HG02571 (cell line): ENCODE measurements around the gene CDRT4.

Source experiments
- ATAC-seq: cut with Tn5 transposase; IDR thresholded peaks from one replicate; pipeline ENCODE4 v1.9.1; 2021; ENCODE audit warnings: mild to moderate bottlenecking, moderate library complexity; ENCODE audit not compliant: unreplicated experiment

CDRT4 gene

GRCh38 chr17:15436473-15437302, 30.7 kb downstream of the CDRT4 start:
- ATAC-seq: no peak

- ATAC-seq: no peak
Measured at GRCh38 chr17:15434956-15435355, 32.5 kb downstream of the CDRT4 start.

DNA sequence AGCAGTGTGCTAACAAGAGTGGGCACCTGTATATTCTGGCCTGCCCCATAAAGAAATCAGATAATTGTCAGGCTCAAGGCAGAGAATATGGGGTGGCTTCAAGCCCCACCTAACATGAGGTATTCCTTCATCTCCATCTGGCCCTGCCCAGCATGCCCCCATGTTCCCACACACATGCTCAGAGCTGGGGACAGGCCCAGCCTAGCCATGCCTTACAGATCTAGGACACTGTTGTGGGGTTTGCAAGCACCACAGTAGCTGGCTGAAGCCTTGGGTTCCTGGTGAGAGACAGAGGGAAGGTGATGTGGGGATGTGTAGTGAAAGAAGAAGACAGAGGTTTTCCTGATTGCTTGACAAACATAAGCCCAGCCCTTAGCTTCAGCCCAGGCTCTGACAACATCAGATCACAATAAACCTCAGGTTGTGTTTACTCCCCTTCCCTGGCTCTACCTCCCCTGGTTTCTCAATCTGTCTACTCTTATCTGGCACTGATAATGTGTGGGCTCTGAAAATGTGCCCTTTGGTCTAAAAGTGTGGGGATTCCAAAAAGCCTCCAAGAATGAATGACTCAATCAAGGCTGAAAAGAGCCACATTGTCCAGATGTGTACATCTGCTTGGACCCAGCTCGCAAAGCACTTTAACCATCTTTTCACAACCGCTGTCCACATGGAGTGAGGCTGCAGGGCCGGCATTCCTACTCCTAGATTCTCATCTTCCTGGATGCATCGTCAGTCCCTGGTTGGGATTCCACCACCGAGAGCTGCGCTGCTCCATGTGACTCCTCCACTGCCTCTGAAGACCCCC, 34.4 kb downstream of the CDRT4 start:
- no peak for ATAC-seq

DNA sequence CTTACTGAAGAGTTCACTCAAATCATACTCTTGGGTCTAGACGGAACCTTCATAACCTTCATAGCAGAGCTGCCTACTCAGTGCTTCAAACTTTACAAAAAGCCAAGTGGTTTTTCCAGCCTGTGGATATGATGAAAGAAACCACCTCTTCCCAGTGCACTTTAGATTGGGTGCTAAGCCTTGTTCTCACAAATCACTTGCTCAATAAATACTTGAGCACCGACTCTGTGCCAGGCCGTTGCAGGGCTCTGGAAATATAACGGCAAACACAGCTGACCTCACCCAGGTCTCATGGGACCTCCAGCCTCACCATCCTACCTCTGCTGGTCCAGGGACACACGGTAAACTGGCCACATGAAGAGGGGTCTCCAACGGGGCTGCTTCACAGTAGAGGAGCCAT, 35.7 kb downstream of the CDRT4 start:
- ATAC-seq: no peak

DNA sequence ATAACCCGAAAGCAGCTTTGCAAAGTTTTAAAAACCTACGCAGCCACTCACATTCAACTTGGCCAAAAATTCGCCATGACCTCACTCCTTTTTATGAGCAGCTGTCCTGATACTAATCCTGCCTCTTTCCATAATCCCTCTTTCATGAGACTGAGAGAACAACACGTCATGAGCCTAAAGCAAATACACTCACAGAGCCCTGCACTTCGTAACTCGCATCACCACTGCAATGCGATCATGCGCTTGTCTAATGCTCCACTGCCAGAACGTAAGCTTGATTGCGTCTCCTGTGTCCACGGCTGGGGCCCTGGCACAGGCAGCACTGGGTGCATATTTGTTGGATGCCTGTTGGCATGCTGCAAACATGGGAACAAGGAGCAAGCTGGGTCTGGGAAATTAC, 36.2 kb downstream of the CDRT4 start:
- ATAC-seq: no peak

- no peak for ATAC-seq
Measured at GRCh38 chr17:15424521-15424920, 42.9 kb downstream of the CDRT4 start.

DNA sequence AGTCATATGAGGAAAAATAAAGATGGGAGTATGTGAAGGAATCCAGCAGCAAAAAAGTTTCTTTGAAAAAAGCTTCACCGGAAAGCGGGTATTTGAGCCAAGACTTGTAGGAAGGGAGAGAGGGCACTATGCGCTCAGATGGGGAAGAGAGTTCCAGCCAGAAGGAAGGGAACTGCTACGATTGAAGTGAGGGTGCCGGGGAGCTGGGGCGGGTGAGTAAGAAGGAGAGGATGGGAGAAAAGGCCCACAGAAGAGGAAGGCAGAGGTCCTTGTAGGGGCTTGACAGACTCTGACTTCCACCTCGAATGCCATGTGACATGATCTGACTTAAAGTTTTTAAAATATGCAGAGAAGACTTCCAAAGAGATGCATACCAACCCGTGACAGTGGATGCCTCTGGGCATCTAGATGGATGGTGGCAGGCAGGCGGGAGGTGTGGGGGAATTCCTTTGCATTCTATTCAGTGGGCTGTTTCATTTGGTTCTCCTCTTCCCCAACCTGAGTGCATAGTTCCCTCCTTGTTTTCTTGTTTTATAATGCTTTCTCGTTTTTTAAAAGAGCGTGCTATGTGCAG, 44.9 kb downstream of the CDRT4 start:
- no peak for ATAC-seq

GRCh38 chr17:15418781-15419180, 48.6 kb downstream of the CDRT4 start:
- no peak for ATAC-seq

DNA sequence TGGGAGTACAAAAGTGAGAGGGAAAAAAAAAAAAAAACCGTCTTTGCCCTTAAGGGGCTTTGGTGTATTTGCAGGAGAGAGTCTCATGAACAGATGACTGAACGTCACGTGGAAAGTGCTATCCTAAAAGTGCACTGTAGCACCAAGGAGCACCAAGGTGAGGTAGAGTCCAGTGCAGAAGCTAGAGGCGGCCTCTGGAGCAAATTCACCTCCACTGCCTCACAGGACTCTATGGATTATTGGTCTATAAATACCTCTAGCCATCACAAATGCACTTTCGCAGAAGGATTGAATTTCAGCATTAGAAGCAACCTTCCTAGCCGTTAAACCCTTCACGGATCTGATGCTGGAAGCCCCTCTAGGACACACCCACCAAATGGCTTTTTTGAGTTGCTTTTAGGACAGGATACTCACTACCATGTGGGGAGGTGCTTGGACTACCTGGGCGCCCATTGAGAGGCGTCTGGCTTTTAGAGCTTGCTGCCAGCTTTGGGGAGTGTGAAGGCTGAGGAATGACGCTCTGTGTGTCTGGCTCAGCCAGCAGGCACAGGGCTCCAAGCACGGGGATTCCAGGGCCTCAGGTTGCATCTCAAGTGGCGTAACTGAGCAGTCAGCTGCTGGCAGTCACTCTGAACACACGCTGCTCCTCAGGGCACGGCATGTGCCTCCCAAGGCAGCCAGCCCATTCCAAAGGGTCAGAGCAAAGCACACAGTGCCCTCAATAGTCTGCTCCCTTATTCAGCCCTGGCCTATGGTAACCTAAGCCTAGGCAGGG, 52.7 kb downstream of the CDRT4 start:
- no peak for ATAC-seq

- no peak for ATAC-seq
Measured at GRCh38 chr17:15413101-15413771, 54.2 kb downstream of the CDRT4 start.

DNA sequence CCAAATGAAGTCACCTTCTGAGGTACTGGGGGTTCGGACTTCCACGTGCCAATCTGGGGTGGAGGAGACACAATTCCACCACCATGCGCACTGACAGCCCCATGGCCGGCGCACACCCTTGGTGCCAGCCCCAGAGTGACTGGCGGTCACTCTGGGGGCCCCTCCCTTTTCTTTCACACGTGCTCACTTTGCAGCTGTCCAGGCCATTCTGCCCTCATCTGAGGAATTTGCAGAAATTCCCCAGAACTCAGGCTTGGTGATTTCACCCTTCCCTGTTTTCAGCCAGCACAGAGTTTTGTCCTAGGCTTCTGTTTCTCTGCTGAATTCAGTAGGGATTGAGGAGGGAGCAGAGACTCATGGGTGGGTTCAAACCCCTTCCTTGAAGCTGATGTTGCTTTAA, 54.8 kb downstream of the CDRT4 start:
- no peak for ATAC-seq

GRCh38 chr17:15411384-15412198, 55.8 kb downstream of the CDRT4 start:
- no peak for ATAC-seq

GRCh38 chr17:15409721-15410250, 57.6 kb downstream of the CDRT4 start:
- ATAC-seq: no peak

DNA sequence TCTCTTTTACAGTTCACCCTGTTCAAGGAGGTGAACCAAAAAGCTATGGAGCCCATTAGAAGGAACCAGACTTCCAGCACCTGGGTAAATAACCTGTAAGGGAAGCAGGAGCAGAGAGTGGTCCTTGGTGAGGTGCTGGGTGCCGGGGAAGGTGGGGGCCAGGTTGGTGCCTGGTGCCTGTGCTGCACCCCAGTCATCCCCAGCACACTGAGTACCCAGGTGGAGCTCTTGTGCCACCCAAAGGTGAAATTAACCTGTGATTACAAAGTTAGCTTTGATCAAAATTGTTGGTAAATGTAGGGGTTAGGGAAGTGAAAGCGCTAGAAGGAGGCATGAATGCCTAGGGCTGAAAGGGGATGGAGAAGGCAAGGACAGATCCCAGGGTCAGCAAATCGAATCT, 58.6 kb downstream of the CDRT4 start:
- no peak for ATAC-seq

DNA sequence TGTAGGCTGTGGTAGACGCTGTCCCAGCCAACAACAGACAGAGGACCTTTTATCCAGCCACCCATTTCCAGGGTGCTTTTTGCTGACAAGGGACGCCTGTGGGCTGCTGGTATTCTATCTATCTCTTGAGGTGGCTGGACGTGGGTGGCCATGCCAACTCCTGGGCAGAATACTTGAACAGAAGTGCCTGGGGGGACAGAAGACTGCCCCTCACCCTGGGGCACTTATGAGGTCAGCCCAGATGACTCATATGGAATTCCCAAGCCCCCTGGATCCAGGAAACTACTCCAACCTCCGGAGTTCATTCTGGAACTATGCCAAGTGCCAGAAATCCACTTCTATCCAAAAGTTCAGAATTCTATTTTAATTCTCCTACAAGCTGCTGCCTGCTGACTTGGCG, 61.3 kb downstream of the CDRT4 start:
- no peak for ATAC-seq

GRCh38 chr17:15405058-15405415, 62.4 kb downstream of the CDRT4 start:
- ATAC-seq: no peak

DNA sequence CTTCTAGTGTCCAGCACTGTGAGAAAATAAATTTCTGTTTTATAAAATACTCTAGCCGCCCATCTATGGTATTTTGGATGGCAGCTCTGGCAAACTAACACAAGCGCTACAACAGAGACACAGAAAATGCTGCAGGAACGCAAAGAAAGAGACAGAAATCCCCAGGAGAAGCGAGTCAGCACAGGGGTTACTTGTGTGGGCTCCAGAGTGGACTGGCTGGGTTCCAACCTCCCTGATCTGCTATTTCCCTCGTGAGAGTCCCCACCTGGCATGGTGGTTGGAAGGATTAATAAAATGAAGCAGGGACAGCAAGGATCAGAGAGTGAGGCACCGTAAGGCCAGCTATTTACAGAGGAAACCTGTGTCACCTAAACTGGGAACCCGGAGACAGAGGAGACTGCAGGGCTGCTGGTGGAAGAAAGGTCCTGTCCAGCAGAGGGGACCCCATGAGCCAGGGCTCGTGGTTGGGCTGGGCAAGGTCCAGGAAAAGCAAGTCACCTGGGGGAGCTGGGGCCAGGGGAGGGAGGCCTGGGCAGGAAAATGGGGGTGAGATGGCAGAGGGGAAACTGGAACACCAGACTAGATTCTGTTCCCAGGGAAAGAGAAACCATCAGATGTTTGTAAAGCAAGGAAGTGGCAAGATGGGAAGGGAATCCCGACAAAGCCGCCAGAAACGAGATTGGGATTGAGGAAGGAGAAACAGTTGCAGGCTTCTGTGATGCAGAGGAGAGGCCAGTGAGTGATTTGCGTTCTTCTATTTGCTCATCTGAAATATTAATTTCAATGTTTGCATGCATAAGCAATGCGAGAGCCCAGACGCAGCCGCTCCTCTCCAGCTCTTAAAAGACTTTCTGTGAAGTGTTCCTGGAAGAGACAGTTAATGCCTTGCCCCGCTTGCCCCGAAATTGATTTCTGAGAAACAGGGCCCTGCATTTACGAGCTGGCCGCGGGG, 63.0 kb downstream of the CDRT4 start:
- ATAC-seq: no peak

- ATAC-seq: no peak
Measured at GRCh38 chr17:15403276-15403939, 64.0 kb downstream of the CDRT4 start.
